A673 (cell line): ENCODE measurements around the gene CLIC6. TPM values are rescaled to one million over a fixed set of nuclear protein-coding genes. Genes with fewer than 3 reads are reported as not detected.

Experiments
- BruUV-seq: library from RNA; stranded (reverse); fragments of 400-500 nt; replicated peaks from 2 replicates; lab custom pipeline; 2021; lab: Mats Ljungman, UMichigan
- CTCF ChIA-PET: fragments of 300-600 bp; sonication (Branson Sonifier 250); formaldehyde crosslinking; loops from one replicate; lab custom pipeline; 2022; ENCODE audit warnings: antibody characterized with exemption; lab: Charles Lee
- POLR2A ChIA-PET: fragments of 300-600 bp; sonication (Branson Sonifier 250); formaldehyde crosslinking; loops from one replicate; lab custom pipeline; 2022; ENCODE audit warnings: antibody characterized with exemption; ENCODE audit not compliant: low non-redundant PET; lab: Charles Lee
- DNase-seq: peaks from one replicate; pipeline ENCODE4 v3.0.0-alpha.2; 2015; ENCODE audit warnings: low spot score
- H3K27ac ChIP-seq: fragments of 200-600 bp; sonication (generic); 2 replicates; pipeline ENCODE4 v1.5.1; 2016; ENCODE audit warnings: mixed run types, low read depth, mild to moderate bottlenecking, mixed read lengths, antibody characterized with exemption, low read length; ENCODE audit not compliant: poor library complexity, severe bottlenecking
- H3K27me3 ChIP-seq: fragments of 200-600 bp; sonication (generic); replicated peaks from 2 replicates; pipeline ENCODE4 v1.6.1; 2017; ENCODE audit warnings: mixed run types, low read depth, mild to moderate bottlenecking, mixed read lengths, antibody characterized with exemption, low read length; ENCODE audit not compliant: insufficient read depth, poor library complexity
- H3K36me3 ChIP-seq: fragments of 200-600 bp; sonication (generic); 2 replicates; pipeline ENCODE4 v1.6.1; 2016; ENCODE audit warnings: mixed run types, mild to moderate bottlenecking, mixed read lengths, antibody characterized with exemption, low read length; ENCODE audit not compliant: insufficient read depth, poor library complexity, severe bottlenecking
- H3K4me1 ChIP-seq: fragments of 200-600 bp; sonication (generic); 2 replicates; pipeline ENCODE4 v1.6.1; 2017; ENCODE audit warnings: mixed run types, mild to moderate bottlenecking, mixed read lengths, antibody characterized with exemption, low read length; ENCODE audit not compliant: insufficient read depth, poor library complexity, severe bottlenecking
- H3K4me3 ChIP-seq: fragments of 200-600 bp; sonication (generic); 2 replicates; pipeline ENCODE4 v1.5.1; 2016; ENCODE audit warnings: low read depth, mixed run types, mild to moderate bottlenecking, mixed read lengths, low read length; ENCODE audit not compliant: poor library complexity, severe bottlenecking
- H3K9me3 ChIP-seq: fragments of 200-600 bp; sonication (generic); 2 replicates; pipeline ENCODE4 v1.6.1; 2016; ENCODE audit warnings: mixed run types, low read depth, mild to moderate bottlenecking, mixed read lengths, antibody characterized with exemption, low read length; ENCODE audit not compliant: poor library complexity, severe bottlenecking
- CTCF ChIP-seq: fragments of 300-800, 200-600 bp; sonication (generic); conservative IDR thresholded peaks from 2 replicates; pipeline ENCODE4 v1.5.1; 2017; ENCODE audit warnings: low read depth, mild to moderate bottlenecking, antibody characterized with exemption, low read length, moderate library complexity, mixed read lengths
- EZH2 ChIP-seq: fragments of 200-600 bp; sonication (generic); IDR thresholded peaks from 2 replicates; pipeline ENCODE4 v1.6.1; 2017; ENCODE audit warnings: borderline replicate concordance, low read depth, mild to moderate bottlenecking, mixed read lengths, antibody characterized with exemption, low read length; ENCODE audit not compliant: poor library complexity, severe bottlenecking
- intact Hi-C: fragments of 100-400 bp; cut with micrococcal nuclease; formaldehyde crosslinking; loops from one replicate; pipeline ENCODE4 v1.10.0; 2022; ENCODE audit not compliant: unreplicated experiment
- total RNA-seq: library from RNA; stranded (reverse); gene quantifications from 2 replicates; pipeline ENCODE4 v1.2.3, GENCODE V29; 2021

The CLIC6 gene
- total RNA-seq, 1 experiment from 2014 or later = not detected

GRCh38 chr21:34740198-34740597 lies 71.4 kb downstream of the CLIC6 start:
- no peak for DNase-seq
- H3K27ac ChIP-seq = no peak overlapping the region

GRCh38 chr21:34743285-34743684 lies 74.5 kb downstream of the CLIC6 start:
- Histone ChIP-seq H3K27ac (no peak overlapping the region), H3K27me3 (no peaks in the 10 kb centered on the region), H3K4me1 (no peaks in the 10 kb centered on the region), H3K9me3 (no peaks in the 10 kb centered on the region), H3K36me3 (no peaks in the 10 kb centered on the region), H3K4me3 (no peak overlapping the region)
- ChIA-PET CTCF (no interaction called here), POLR2A (no interaction called here)
- TF ChIP-seq CTCF = no peak
- TF ChIP-seq EZH2 = no peak
- intact Hi-C loops = no loop called here
- no TSS peak for BruUV-seq
- no peak for DNase-seq

More at GRCh38 chr21:34740198-34740597, 71.4 kb downstream of the CLIC6 start:
- no TSS peak for BruUV-seq
- ChIA-PET POLR2A (no interaction called here), CTCF (no interaction called here)
- H3K27me3 ChIP-seq = peaks cover 3% of the 10 kb centered on the region
- H3K4me1 ChIP-seq = no peaks in the 10 kb centered on the region
- no peak overlapping the region for H3K4me3 ChIP-seq
- intact Hi-C loops = no loop called here
- no peaks in the 10 kb centered on the region for H3K9me3 ChIP-seq
- no peaks in the 10 kb centered on the region for H3K36me3 ChIP-seq
- TF ChIP-seq EZH2 (no peak), CTCF (no peak)

- intact Hi-C loops = loop anchor here (2.0 kb wide), 3 partner anchors 1097 to 1285 kb away; no protein-coding TSS in a partner anchor
- no peak for DNase-seq
- POLR2A ChIA-PET = no interaction called here
- BruUV-seq = no TSS peak
- Histone ChIP-seq H3K4me3 (no peak overlapping the region), H3K4me1 (no peaks in the 10 kb centered on the region), H3K36me3 (no peaks in the 10 kb centered on the region), H3K27ac (no peak overlapping the region), H3K27me3 (no peaks in the 10 kb centered on the region), H3K9me3 (no peaks in the 10 kb centered on the region)
- CTCF ChIA-PET = no interaction called here
- TF ChIP-seq CTCF (no peak), EZH2 (no peak)
Observed at GRCh38 chr21:34743831-34744230, 75.0 kb downstream of the CLIC6 start.
